NCI-H2081 (cell line): Measurements from ENCODE around the gene CHODL.

Experiments
- DNase-seq, 2 experiments: peaks; one replicate each; lab custom pipeline; 2025; lab: John Stamatoyannopoulos, UW

Gene CHODL, protein sequence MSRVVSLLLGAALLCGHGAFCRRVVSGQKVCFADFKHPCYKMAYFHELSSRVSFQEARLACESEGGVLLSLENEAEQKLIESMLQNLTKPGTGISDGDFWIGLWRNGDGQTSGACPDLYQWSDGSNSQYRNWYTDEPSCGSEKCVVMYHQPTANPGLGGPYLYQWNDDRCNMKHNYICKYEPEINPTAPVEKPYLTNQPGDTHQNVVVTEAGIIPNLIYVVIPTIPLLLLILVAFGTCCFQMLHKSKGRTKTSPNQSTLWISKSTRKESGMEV

DNA sequence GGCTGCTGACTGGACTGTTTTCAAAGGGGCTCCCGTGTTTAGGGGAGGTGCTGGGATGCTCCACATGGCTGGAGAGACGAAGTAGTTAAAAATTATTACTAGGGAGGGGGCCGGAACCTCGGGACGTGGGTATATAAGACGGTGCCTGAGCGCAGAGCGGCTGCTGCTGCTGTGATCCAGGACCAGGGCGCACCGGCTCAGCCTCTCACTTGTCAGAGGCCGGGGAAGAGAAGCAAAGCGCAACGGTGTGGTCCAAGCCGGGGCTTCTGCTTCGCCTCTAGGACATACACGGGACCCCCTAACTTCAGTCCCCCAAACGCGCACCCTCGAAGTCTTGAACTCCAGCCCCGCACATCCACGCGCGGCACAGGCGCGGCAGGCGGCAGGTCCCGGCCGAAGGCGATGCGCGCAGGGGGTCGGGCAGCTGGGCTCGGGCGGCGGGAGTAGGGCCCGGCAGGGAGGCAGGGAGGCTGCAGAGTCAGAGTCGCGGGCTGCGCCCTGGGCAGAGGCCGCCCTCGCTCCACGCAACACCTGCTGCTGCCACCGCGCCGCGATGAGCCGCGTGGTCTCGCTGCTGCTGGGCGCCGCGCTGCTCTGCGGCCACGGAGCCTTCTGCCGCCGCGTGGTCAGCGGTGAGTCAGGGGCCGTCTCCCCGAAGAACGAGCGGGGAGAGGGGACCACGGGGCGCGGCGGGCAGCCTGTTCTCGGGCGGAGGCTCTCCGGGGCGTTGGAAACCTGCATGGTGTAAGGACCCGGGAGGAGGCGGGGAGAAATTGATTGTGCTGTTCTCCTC, at the start of gene CHODL:
TSS of gene CHODL (plus strand) at position 163 of the 793 bp plus-strand sequence. CDS start at position 554, 391 bp downstream.
- DNase-seq = peak; percentile 30

DNA sequence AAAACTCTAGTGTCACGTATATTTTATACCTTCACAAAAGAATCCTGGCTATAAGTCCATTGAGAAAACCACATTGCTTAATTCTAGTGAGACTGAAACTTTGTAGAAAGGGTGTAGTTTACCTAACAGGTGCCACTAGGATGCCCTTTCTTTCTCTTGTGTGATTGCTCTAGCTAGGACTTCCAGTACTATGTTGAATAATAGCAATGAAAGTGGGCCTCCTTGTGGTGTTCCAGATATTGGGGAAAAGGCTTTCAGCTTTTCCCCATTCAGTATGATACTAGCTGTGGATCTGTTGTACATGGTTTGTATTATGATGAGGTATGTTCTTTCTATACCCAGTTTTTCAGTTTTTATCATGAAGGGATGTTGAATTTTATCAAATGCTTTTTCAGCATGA, 39.7 kb upstream of the CHODL start:
- no peak for DNase-seq

DNA sequence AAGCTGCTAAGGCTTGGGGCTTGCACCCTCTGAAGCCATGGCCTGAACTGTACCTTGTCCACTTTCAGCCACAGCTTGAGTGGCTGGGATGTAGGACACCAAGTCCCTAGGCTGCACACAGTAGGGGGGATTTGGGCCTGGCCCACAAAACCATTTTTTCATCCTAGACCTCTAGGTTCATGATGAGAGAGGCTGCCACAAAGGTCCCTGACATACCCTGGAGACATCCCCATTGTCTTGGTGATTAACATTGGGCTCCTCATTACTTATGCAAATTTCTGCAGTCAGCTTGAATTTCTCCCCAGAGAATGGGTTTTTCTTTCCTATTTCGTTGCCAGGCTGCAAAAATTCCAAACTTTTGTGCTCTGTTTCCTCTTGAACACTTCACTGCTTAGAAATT, 26.3 kb upstream of the CHODL start:
- DNase-seq = no peak

DNA sequence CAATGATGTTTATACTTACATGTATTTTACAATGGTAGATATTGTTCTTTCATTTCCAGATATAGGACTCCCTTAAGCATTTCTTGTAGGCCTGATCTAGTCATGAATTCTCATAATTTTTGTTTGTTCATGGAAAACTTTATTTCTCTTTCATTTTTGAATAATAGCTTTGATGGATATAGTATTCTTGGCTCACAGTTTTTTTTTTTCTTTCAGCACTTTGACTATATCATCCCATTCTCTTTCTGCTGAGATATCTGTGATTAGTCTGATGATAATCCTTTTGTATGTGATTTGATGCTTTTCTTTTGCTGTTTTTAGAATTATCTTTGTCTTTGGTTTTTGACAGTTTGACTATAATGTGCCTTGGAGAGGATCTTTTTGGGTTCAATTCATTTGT, 24.1 kb upstream of the CHODL start:
- no peak for DNase-seq

DNA sequence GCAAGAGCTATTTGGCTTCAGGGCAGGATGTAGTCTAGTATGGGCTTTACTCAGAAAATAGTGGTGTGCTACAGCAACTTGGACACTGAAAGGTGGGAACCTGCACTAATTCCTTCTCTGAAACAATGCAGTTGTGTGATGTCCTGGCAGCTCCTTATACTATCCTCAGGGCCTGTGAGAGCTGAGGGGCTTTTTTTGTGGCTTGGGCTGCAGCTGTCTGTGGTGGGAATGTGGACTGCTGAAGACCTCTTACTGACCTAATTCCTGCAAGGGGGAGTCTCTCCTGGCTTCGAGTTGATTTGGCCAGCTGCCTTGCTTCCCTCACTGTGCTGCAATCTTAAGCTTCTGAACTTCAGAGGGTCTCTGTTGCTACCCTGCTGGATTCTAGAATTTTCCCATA, 22.3 kb upstream of the CHODL start:
- no peak for DNase-seq

DNA sequence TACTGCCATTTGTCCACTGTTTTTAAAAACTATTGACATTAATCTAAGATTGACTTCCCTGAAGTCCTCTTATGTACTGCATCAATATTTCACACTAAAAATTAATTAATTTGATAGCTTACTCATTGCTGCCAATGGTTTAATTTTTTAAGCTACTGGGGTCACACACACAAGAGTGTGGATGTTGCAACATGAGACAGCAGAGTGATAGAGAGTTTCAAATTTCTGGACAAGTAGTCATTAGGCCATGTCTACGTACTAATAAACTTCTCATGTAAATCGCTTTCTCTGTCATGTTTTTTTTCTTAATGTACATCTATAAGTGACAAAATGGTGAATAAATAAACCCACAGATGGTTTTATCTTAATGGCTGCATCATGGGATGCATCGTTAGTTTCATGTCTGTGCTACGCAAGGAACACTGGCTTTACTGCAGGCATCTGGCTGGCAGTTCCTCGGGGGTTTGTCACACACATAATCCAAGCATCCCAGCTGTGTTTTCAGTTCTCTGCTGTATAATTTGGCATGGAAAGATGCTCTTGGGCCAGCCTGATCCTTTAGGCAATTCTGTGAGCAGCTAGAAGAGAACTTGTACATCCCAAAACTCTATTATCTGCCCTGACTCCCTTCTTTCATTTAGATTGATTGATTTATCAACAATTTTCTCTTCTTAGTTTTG, 16.4 kb upstream of the CHODL start:
- DNase-seq = no peak

DNA sequence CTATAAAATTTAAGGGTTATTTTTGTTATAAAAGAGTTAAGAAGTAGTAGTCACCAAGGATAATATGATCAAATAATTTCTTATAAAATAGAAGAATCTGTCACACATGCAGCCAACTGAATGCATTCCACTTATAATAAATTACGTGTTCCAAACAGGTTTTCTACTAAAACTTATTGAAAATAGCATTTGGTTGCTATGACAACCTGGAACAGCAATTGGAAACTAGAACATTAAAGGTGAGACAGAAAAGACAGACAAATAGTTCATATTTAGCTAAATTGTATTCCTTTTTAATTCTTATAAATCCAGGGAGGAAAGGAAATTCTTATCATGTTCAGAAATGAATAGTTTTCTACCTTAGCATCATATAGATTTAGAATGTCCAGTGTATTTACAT, 9.1 kb upstream of the CHODL start:
- DNase-seq = no peak

DNA sequence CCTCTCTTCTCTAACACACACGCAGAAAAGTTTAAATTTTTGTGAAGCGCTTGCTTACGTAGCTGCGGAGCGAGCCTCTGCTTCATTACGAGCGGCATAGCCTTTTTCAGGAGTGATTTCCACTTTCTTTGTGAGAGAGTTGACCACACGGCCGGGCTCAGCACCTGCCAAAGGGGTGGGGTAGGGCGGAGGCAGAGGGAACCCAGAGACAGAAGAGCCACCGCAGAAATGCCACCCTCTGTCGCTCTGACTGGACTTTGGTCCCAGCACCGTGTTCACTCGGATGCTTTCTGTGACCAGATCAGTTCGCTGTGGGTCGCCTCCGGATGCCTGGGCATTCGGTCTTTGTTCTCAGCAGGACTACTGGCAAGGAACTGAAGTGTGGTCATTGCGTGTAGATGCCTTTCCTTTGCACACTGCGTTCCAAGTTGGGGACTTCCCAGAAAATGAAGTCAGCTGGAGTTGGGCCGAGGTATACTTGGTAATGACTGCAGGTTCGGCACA, 883 bp downstream of the CHODL start:
- DNase-seq = peak; percentile 44 to 45

DNA sequence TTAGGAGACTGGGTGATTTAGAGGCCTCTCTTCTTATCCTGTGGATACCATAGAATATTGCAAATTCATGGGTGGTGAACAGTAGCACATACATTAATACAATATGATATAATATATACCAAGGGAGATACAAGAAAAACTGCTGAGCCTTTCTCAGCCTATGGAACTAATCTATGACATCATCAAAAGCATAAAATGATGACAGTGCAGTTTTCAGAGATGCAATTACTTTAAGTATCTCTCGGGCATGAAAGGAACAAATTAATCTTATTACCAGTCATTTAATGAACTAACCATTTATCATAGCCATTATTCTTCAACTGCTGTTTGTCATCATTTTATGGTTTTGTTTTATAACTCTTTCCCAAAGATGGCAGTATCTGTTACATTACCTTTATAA, 3.5 kb downstream of the CHODL start:
- DNase-seq = no peak

DNA sequence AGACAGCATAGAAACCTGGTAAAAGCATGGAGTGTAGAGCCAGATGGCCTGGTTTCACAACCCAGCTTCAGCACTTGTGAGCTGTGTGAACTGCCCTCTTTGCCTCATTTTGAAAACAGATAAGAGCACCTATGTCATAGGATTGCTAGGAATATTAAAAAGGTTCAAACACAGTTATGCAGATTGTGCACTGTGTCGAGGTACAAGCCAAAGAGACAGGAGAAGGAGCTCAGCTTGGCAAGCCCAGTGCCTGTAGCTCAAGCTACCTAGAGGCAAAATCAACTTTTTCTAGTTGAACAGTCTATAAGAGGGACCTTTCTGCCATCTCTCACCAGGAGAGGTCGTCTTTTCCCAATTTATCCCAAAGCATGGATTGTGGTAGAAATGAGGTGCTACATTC, 5.0 kb downstream of the CHODL start:
- no peak for DNase-seq

DNA sequence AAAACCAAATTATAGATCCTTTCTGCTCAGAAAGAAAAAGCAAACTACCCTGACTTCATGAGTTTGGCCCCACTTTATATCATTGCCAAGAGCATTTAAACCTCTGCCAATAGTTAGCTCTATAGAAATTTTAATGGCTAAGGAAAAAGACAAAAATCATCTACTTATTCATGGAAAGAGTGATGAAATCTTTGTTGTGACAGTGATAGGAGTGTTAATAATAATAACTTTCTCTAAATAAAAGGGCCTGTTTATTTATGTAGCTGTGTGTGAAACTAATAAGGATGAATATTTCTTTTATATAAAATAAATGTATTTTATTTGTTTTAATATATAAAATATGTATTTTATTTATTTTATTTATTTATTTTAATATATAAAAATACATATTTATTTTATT, 6.4 kb downstream of the CHODL start:
- no peak for DNase-seq

DNA sequence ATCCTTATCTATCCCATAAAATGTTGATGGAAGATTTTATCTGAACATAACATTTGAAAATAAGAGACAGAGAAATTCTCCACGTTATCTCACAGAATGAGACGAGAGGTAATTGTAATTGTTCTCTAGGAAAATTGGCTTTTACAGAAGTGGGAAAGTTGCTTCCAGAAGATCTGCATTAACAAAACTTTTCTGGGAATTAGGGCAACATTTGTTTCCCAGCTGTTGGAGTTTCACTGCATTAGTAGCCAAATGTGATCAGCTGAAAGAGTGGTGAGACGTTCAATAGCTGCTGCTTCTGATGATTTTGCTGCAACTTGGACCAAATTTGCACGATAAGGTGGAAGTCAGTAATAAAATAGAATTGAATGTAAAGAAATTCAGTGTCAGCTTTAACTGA, 7.6 kb downstream of the CHODL start:
- no peak for DNase-seq

DNA sequence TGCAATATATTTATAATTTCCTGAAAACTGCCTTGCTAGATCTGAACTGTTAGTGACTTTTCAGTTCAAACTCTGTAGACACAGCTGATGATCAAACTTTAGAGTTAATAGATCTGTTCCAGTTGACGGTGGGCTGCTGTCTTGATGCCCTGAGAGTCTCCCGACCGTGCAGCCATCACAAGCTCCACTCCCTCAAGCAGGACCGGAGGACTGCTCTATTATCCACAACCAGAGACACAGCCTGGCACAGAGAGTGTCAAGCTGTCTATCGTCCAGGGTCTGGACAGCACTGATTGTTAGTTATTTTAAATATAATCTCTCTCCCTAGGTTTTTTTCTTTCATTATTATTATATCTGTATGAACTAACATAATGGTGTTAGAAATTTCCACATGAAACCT, 8.0 kb downstream of the CHODL start:
- no peak for DNase-seq

DNA sequence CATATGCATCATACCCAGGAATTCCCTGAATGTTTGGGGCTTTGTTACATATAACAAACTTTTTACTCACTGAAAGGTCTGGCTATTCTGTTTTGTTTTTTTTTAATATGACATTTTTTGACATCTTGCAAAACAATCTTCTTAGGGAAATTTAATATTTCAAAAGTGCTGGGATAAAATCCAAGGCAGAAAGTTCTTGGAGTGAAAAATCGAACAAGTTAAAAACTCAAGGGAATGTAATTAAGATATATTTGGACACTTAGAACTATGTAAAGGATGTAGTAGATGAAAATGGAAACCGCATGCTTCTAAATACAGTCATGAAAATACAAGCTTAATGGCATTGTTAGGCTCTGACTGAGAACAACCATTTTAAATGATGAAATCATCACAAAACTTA, 8.6 kb downstream of the CHODL start:
- DNase-seq = no peak

DNA sequence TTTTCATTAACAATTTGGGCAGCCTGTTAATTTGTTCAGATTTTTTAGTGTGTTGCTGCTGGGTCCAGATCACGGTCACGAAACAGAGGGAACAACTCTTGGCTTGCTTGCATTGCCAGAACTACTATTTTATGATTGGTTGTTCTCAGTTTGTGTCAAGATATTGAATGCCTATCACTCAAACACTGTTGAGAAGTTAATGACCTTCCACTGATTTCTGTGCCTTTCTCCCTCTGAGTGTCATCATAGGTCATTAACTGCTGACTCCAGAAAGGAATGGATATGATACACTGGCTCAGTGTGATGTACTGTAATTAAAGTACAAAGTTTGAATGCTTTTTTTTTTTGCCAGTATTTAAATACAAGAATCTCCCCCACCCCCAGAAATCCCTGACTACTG, 9.2 kb downstream of the CHODL start:
- no peak for DNase-seq

DNA sequence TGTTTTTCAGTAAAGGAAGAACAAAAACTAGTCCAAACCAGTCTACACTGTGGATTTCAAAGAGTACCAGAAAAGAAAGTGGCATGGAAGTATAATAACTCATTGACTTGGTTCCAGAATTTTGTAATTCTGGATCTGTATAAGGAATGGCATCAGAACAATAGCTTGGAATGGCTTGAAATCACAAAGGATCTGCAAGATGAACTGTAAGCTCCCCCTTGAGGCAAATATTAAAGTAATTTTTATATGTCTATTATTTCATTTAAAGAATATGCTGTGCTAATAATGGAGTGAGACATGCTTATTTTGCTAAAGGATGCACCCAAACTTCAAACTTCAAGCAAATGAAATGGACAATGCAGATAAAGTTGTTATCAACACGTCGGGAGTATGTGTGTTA, 21.3 kb downstream of the CHODL start:
- no peak for DNase-seq

DNA sequence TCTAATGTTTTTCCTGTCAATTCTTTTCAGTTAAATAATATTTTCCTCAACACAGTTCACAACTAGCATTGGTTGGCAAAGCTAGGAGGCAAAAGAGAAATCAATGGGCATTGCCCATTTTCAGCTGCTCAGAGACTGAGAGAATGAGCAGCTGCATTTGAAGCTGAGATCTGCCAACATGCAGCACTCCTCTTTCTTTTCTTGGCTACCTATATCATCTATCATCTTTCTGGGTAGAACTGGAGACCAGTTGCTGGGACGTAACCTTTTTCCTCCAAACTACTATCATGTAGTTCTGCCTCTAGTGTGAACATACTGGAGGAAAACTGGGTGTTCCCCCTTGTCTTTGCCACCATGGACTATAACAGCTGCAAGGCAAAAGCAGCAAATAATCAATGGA, 22.9 kb downstream of the CHODL start:
- no peak for DNase-seq

DNA sequence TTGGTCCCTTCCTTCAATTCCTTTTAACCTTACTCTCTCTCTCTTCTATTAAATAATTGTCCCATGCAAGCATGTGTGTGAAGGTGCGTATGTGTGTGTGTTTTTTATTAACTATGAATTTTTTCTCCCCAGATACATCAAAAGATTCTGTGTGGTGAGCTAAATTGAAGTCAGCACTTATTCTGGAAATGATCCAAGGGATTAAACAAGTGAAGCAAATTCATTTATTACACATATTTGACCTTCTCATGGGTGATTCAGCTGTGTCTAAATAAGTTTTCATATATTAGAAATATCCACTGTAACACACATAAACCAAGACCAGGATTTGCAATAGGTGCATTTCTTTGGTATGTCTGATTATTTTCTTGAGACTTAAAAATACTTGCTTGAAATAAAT, 24.3 kb downstream of the CHODL start:
- DNase-seq = no peak

DNA sequence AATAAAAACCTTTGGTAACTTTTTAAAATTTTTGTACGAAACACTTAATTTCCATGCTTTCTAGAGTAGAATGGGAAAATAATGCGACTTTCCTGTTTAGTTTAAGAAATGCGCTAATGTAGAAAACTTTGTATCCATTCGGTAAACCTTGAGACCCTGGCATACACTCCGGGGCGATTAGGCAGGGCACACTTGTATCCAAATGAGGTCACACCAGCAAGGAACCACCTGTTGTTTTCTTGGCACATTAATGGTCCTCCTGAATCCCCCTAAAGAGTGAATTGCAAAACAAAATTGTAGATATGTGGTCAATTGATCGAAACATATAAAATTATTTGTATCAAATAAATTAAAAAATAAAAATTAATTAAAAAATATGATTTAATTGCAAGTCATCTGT, 25.2 kb downstream of the CHODL start:
- no peak for DNase-seq

DNA sequence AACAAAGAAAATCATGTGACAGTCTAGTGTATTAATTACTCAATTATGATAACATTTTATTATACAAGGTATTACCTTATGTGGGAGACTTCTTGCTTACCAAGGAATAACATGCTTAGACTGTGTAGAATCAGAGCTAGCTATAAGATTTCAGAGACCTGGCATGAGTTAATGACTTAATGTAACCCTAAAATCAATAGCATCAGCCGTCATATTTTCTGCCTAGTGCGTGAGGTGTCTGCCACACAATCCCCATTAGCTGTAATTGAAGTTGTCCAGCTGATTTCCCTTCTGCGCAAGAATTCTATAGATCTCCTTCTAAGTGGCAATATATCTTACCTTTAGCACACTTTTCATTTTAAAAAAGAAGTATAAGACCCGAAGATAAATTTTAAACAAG, 28.8 kb downstream of the CHODL start:
- no peak for DNase-seq

DNA sequence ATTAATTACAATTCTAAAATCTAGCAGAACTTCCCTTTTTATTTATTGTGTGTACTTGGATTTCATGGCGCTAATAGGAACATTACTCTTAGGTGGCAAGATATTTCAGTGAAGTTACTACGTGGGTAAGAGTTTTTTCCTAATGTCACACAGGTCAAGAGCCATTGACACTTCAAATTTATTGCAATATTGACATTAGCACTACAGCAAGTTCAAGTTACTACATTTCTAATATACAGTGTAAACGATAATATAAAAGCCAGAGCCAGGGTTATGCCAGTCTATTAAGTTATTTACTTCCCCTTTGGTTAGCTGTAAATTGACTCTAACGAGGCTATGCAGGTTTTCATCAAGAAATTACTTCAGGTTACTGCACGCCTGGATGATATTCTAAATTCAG, 29.7 kb downstream of the CHODL start:
- no peak for DNase-seq

DNA sequence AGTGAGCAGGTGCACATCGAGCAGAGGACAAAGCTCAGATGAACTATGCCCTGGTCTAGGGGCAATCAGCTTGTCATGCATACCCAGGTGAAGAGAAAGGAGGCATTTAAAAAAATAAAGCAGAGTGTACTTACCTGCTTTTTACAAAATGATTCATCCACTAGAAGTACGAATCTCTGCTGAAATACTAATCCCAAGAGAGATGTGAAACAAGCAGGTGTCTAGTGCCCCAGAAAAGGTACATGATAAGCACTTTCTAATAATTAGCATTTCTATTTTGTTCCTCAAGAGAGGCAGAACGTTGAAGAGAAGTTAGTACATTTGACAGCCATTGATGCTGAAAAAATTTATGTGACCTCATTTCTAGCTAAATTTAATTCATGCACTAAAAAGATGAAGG, 31.1 kb downstream of the CHODL start:
- DNase-seq = no peak

DNA sequence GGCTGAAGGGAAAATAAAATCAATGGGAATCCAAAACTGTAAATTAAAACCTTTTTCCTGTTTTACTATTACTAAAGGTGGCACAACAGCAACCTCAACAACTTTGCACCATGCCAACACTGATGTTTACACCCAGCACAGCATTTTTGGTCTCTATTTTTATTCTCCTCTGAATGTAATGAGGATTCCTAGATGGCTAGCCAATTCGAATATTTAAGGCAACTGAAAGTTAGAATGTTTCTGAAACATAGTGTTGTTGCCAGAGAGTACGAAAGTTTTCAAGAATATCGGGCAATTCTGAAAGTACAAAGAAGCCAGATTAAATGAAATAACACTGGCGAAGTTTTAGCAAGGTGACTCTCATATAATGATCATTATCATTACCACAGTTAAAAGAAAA, 40.7 kb downstream of the CHODL start:
- DNase-seq = no peak
